Activated CD8-positive, alpha-beta T cell treated with anti-CD3 and anti-CD28 coated beads, Interleukin-2, amount 10 ng/mL, durations not matched to agents 7 days and 5 days (primary cell): ENCODE results near the gene RFX4. TPM values are rescaled to one million over a fixed set of nuclear protein-coding genes. Genes with fewer than 3 reads are reported as not detected.
"Not testable (repeated sequence)": the region's sequence is repeated elsewhere in the genome, so short reads cannot be mapped to it uniquely, and the experiment has no call there.

ENCODE experiments used
- ATAC-seq: fragments of 150-1000 bp; cut with Tn5 transposase; one replicate; pipeline ENCODE4 v1.10.0; 2021; ENCODE audit warnings: moderate library complexity
- CTCF ChIA-PET: fragments of 350-600 bp; sonication (Branson Sonifier 250); formaldehyde crosslinking; loops from one replicate; lab custom pipeline; 2021; ENCODE audit warnings: antibody characterized with exemption; lab: Charles Lee
- POLR2A ChIA-PET: fragments of 350-600 bp; sonication (Branson Sonifier 250); formaldehyde crosslinking; loops from one replicate; lab custom pipeline; 2021; ENCODE audit warnings: antibody characterized with exemption; lab: Charles Lee
- DNase-seq: peaks from one replicate; pipeline ENCODE4 v3.0.0-alpha.2; 2020
- H3K27ac Mint-ChIP-seq: one replicate; pipeline ENCODE4 v1.8.0; 2021; ENCODE audit warnings: mild to moderate bottlenecking, mixed read lengths
- H3K27me3 Mint-ChIP-seq: one replicate; pipeline ENCODE4 v1.8.0; 2021; ENCODE audit warnings: low read depth, mixed read lengths
- H3K36me3 Mint-ChIP-seq: one replicate; pipeline ENCODE4 v1.8.0; 2021; ENCODE audit warnings: low read depth, mixed read lengths
- H3K4me1 Mint-ChIP-seq: one replicate; pipeline ENCODE4 v1.8.0; 2021; ENCODE audit warnings: low read depth, mixed read lengths
- H3K4me3 Mint-ChIP-seq: one replicate; pipeline ENCODE4 v1.8.0; 2021; ENCODE audit warnings: mild to moderate bottlenecking, mixed read lengths
- H3K9me3 Mint-ChIP-seq: one replicate; pipeline ENCODE4 v1.8.0; 2022; ENCODE audit warnings: mixed read lengths; ENCODE audit not compliant: insufficient read depth
- total RNA-seq, 2 experiments: library from RNA; stranded (reverse); gene quantifications; one replicate each; pipeline ENCODE4 v1.2.3, GENCODE V29; 2021

Gene RFX4
- total RNA-seq, 2 experiments from 2014 or later, result not detected

DNA sequence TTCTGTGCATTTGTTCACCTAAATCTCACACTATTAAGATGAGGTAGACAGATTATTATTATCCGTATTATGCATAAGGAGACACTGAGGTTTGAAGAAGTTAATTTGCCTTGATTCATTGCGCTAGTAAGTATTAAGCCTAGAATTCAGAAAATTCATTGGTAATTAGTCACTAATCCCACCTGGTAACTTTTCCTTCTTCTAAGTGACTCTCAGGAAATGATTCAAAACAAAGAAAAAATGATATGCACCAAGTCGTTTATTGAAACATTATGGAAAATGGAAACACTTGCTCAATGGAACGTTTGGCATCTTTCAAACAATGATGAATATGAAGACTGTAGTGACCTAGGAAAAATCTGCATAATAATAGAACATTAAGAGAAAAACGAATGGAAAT is 15.2 kb downstream of the RFX4 start:
- POLR2A ChIA-PET, result no interaction called here
- Mint-ChIP-seq H3K27ac (no peak overlapping the region), H3K9me3 (no peaks in the 10 kb centered on the region), H3K4me3 (no peak overlapping the region), H3K27me3 (peaks cover 36% of the 10 kb centered on the region), H3K4me1 (peaks cover 8% of the 10 kb centered on the region), H3K36me3 (no peaks in the 10 kb centered on the region)
- CTCF ChIA-PET, result no interaction called here
- DNase-seq, result no peak
- no peak for ATAC-seq

DNA sequence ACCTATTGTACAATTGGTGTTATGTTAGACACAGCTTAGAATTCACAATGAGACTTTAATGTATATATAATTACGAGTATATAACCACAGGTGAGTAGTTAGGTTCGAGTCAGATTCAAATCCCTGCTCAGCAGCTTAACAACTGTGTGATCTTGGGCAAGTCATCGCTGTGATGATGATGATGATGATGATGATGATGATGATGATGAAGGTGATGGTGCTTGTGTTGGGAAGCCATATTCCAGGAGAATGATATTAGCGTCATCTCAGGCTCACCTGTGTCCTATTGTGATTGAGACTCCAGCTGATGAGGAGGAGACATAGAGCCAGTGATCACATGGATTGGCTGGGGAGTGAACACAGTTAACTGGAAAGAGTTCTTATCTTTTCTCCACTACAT is 16.5 kb downstream of the RFX4 start:
- CTCF ChIA-PET, result interaction anchor here (1.3 kb wide), 1 partner anchor 242 kb away, joined by 4 read pairs; no protein-coding TSS in a partner anchor
- POLR2A ChIA-PET, result no interaction called here
- H3K4me3 Mint-ChIP-seq, result no peak overlapping the region

DNA sequence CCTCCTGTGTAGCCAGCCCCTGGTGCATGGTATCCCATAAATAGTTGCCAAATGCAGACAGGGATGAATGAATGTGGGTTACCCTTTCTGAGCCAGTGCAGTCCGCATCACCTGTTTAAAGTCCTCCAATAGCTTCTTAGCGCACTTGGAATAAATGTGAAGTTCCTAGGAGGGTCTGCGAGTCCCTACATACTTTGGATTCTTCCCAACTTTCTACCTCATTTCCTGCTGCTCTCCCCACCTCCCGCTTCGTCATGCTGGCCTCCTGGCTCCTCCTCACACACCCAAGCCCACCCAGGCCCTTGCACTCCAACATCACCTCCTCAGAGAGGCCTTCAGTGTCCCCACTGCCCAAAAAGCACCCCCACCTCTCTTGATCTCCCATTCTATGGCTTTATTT is 17.7 kb downstream of the RFX4 start:
- ATAC-seq (no peak), DNase-seq (no peak)
- H3K4me1 Mint-ChIP-seq, result no peaks in the 10 kb centered on the region
- H3K9me3 Mint-ChIP-seq, result no peaks in the 10 kb centered on the region
- POLR2A ChIA-PET, result no interaction called here
- CTCF ChIA-PET, result no interaction called here
- no peaks in the 10 kb centered on the region for H3K36me3 Mint-ChIP-seq
- H3K27ac Mint-ChIP-seq, result no peak overlapping the region
- peaks cover 14% of the 10 kb centered on the region for H3K27me3 Mint-ChIP-seq
- H3K4me3 Mint-ChIP-seq, result no peak overlapping the region

More for the DNA sequence above, 16.5 kb downstream of the RFX4 start:
- Mint-ChIP-seq H3K9me3 (no peaks in the 10 kb centered on the region), H3K27ac (no peak overlapping the region), H3K36me3 (no peaks in the 10 kb centered on the region), H3K4me1 (peaks cover 4% of the 10 kb centered on the region), H3K27me3 (peaks cover 25% of the 10 kb centered on the region)
- ATAC-seq, result no peak
- no peak for DNase-seq

DNA sequence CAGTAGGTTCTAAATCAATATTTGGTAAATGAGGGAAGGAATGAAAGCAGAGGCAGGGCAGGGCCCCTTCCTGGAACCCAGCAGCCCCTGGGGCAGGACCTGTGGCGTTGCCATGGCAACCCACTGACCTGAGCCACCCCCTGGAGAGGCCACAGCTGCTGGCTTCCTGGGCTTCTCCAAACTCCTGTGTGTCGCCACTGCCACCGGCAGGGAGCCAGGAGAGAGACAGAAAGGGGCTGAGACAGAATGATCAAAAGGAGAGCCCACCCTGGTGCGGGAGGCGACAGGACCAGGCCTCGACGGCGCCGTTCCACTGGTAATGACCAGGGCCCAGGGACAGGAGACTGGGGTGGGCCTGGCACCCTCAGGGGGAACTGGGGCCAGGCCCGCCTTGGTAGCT is 18.2 kb downstream of the RFX4 start:
- no peaks in the 10 kb centered on the region for H3K36me3 Mint-ChIP-seq
- no peak overlapping the region for H3K27ac Mint-ChIP-seq
- H3K9me3 Mint-ChIP-seq, result no peaks in the 10 kb centered on the region
- H3K4me3 Mint-ChIP-seq, result no peak overlapping the region
- no peaks in the 10 kb centered on the region for H3K4me1 Mint-ChIP-seq
- ATAC-seq, result no peak
- POLR2A ChIA-PET, result no interaction called here
- H3K27me3 Mint-ChIP-seq, result peaks cover 12% of the 10 kb centered on the region
- CTCF ChIA-PET, result no interaction called here
- no peak for DNase-seq

DNA sequence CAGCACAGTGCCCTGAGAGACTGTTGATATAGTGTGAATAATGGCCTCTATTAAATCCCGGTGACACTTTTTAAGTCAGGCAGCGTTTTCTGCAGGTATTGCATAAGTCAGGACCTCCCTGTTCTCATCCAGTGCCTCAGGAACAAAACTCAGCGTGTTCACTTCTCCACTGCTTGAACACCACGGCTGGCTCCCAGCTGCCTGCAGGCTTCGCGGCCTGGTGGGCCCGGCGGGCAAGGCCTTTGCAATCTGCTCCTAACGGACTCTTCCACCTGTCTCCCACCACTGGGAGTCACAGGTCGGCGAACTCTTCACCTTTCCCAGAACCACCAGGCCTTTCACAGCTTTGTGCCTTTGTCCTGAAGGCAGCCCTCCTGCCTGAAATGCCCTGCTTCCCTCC is 18.7 kb downstream of the RFX4 start:
- no peaks in the 10 kb centered on the region for H3K36me3 Mint-ChIP-seq
- H3K4me1 Mint-ChIP-seq, result no peaks in the 10 kb centered on the region
- DNase-seq (no peak), ATAC-seq (no peak)
- CTCF ChIA-PET, result no interaction called here
- H3K27ac Mint-ChIP-seq, result no peak overlapping the region
- no peak overlapping the region for H3K4me3 Mint-ChIP-seq
- H3K27me3 Mint-ChIP-seq, result peaks cover 8% of the 10 kb centered on the region
- POLR2A ChIA-PET, result no interaction called here
- H3K9me3 Mint-ChIP-seq, result no peaks in the 10 kb centered on the region

DNA sequence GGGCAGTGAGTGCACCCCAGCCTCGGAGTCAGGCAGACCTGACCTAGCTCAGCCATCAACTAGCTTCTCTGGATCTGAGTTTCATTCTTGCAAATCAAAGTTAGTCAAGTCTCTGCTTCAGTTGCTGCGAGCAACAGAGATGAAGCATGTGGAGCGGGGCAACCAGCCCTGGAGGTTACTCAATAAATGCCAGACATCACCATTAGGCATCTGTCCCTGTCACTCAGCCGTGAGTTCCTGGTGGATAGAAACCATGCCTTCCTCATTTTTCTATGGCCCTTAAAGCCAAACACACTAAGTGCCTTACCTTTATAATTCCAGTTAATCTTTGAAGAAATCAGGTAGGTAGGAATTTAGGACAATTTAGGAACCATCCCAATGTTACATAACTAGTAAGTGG is 19.3 kb downstream of the RFX4 start:
- H3K4me1 Mint-ChIP-seq, result no peaks in the 10 kb centered on the region
- ATAC-seq (no peak), DNase-seq (no peak)
- H3K4me3 Mint-ChIP-seq, result no peak overlapping the region
- CTCF ChIA-PET, result no interaction called here
- H3K36me3 Mint-ChIP-seq, result no peaks in the 10 kb centered on the region
- POLR2A ChIA-PET, result no interaction called here
- H3K27me3 Mint-ChIP-seq, result peaks cover 5% of the 10 kb centered on the region
- H3K9me3 Mint-ChIP-seq, result no peaks in the 10 kb centered on the region
- no peak overlapping the region for H3K27ac Mint-ChIP-seq

DNA sequence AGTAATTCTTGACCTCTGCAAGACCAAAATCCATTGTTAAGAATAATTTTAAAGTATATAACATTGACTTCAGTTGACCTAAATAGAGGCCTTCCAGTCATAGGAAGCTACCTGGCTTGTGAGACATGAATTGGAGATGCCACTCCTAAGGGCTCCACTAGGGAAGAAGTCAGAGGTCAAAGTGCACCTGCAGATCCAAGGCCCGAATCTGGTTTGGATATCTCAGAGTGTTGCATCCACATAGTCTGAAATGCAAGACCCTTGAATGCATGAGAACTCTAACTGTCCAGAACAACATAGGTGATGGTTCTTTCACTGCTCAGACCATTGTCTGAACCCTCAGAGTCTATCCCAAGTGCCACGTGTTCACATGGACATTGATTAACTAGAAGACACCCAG is 22.4 kb downstream of the RFX4 start:
- no peak for ATAC-seq
- no peaks in the 10 kb centered on the region for H3K4me1 Mint-ChIP-seq
- H3K9me3 Mint-ChIP-seq, result peaks cover under 1% of the 10 kb centered on the region
- CTCF ChIA-PET, result no interaction called here
- no peak for DNase-seq
- POLR2A ChIA-PET, result no interaction called here
- H3K27me3 Mint-ChIP-seq, result peaks cover 7% of the 10 kb centered on the region
- H3K27ac Mint-ChIP-seq, result no peak overlapping the region
- no peak overlapping the region for H3K4me3 Mint-ChIP-seq
- no peaks in the 10 kb centered on the region for H3K36me3 Mint-ChIP-seq

DNA sequence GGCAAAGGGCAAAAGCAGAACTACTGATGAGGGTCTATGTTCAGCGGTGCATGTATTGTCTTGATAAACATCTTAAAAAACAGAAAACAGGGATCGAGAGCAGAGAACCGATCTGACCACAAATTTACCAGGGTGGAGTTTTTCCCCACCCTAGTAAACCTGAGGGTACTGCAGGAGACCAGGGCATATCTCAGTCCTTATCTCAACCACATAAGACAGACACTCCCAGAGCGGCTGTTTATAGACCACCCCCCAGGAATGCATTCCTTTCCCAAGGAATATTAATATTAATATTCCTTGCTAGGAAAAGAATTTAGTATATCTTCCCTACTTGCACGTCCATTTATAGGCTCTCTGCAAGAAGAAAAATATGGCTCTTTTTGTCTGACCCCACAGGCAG is 37.8 kb downstream of the RFX4 start:
- H3K4me3 Mint-ChIP-seq, H3K9me3 Mint-ChIP-seq, H3K27ac Mint-ChIP-seq, POLR2A ChIA-PET, H3K4me1 Mint-ChIP-seq, DNase-seq, ATAC-seq, CTCF ChIA-PET, H3K36me3 Mint-ChIP-seq: not testable (repeated sequence)
- H3K27me3 Mint-ChIP-seq, result peaks cover 16% of the 10 kb centered on the region

DNA sequence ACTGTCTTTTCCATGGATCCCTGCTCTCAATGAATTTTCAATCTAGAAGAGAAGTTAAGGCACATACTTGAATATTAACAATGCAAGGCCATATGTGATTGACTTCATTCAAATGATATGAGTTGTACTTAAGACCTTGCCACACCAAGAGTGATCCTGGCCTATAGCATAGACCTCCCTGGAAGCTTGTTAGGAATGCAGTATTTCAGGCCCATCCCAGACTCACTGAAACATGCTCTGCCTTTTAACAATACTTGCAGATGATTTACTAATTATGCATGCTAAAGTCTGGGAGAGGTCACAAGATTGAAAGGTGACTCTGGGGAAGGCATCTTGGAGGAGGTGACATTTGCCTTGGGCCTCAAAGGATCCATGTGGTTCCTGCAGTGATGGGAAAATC is 43.2 kb downstream of the RFX4 start:
- ATAC-seq (no peak), DNase-seq (no peak)
- CTCF ChIA-PET, result no interaction called here
- POLR2A ChIA-PET, result no interaction called here
- Mint-ChIP-seq H3K9me3 (no peaks in the 10 kb centered on the region), H3K4me1 (no peaks in the 10 kb centered on the region), H3K36me3 (no peaks in the 10 kb centered on the region), H3K4me3 (no peak overlapping the region), H3K27ac (no peak overlapping the region), H3K27me3 (peaks cover 2% of the 10 kb centered on the region)

DNA sequence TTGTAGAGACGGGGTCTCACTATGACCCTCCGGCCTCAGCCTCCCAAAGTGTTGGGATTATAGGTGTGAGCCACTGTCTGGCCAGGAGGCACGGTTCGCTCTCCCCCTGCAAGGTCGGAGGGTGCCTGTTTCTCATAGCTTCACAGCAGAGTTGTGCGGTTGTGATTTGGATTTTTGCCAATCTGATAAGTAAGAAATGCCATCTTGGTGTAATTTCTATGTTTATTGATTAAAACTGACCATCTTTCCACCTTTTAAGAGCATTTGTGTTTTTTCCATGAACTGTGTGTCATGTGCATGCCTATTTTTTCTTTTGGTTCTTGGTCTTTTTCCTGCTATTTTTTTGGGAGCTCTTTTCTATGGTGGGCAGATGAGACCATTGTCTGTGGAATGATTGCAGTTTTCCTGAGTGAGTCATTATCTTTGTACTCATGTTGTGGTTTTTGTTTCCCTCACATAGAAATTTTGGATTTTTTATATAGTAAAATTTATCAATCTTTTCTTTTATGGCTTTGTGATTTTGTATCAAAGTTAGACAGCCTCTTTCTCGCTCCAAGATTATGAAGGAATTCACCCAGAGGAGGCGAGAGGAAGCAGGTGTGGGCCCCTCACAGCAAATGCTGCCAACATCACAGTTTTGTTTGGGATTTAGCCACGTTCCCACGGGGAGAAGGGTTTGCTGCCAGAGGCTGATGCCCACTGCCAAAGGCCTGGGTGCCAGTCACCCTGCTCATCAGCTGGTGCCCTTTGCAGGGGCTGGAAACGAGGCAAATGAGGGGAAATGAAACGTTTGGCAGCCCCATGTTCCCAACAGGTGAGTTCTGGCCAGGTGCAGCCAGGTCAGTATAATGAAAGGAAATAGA is 47.2 kb downstream of the RFX4 start:
- ChIA-PET POLR2A (interaction anchor here (0.7 kb wide), 1 partner anchor 86 kb away, joined by 4 read pairs; no protein-coding TSS in a partner anchor), CTCF (interaction anchor here (1.0 kb wide), 1 partner anchor 10 kb away, joined by 3 read pairs; no protein-coding TSS in a partner anchor)
- no peak overlapping the region for H3K27ac Mint-ChIP-seq
- no peak overlapping the region for H3K4me3 Mint-ChIP-seq
- ATAC-seq (no peak), DNase-seq (no peak)
- no peaks in the 10 kb centered on the region for H3K4me1 Mint-ChIP-seq
- H3K36me3 Mint-ChIP-seq, result no peaks in the 10 kb centered on the region
- no peaks in the 10 kb centered on the region for H3K9me3 Mint-ChIP-seq
- peaks cover 5% of the 10 kb centered on the region for H3K27me3 Mint-ChIP-seq

DNA sequence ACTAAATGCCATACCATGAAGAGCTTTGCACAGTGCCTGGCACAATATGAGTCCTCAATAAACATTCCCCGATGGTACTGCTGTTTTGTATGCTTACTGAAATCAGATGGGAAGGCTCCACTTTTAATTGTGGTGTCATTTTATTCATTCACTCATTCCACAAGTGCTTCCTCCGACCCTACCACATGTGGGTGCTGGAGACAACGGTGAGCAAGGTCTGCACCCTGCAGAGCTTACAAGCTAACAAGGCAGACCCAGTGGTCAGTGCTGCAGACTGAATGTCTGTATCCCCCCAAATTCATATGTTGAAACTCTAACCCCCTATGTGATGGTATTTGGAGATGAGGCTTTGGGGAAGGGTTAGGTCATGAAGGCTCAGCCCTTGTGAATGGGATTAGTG is 48.3 kb downstream of the RFX4 start:
- POLR2A ChIA-PET, result no interaction called here
- CTCF ChIA-PET, result no interaction called here
- H3K27me3 Mint-ChIP-seq, result peaks cover 5% of the 10 kb centered on the region
- no peak overlapping the region for H3K27ac Mint-ChIP-seq
- no peaks in the 10 kb centered on the region for H3K9me3 Mint-ChIP-seq
- H3K36me3 Mint-ChIP-seq, result no peaks in the 10 kb centered on the region
- ATAC-seq (no peak), DNase-seq (no peak)
- H3K4me3 Mint-ChIP-seq, result no peak overlapping the region
- no peaks in the 10 kb centered on the region for H3K4me1 Mint-ChIP-seq

DNA sequence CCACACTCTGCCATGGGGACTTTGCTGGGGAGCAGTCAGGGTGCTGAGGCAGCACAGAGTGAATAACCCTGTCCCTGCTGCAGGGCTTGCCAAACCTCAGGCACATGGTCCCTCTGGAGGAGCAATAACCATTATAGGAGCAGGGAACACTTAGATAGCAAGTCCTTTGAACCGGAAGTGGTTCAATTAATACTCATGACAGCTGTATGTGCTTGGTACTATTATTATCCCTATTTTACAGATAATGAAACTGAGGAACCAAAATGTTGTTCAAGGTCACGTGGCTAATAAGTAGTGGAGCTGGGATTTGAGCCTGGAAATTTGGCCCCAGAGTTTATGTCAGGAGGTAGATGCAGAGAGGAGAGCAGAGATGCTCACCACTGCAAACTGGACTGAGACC is 49.0 kb downstream of the RFX4 start:
- H3K4me3 Mint-ChIP-seq, result no peak overlapping the region
- CTCF ChIA-PET, result no interaction called here
- ATAC-seq, result no peak
- peaks cover 8% of the 10 kb centered on the region for H3K27me3 Mint-ChIP-seq
- no peak overlapping the region for H3K27ac Mint-ChIP-seq
- no peaks in the 10 kb centered on the region for H3K4me1 Mint-ChIP-seq
- no peak for DNase-seq
- POLR2A ChIA-PET, result no interaction called here
- H3K9me3 Mint-ChIP-seq, result no peaks in the 10 kb centered on the region
- no peaks in the 10 kb centered on the region for H3K36me3 Mint-ChIP-seq
